Suprapubic skin (tissue), 4 donors: ENCODE measurements around the gene PRPSAP2.

Source experiments
- CTCF ChIP-seq, 2 donors: fragments of 200-600 bp in 1 of 2; fragments of 450-650 bp in 1 of 2; sonication (generic) in 1 of 2; IDR thresholded peaks; one replicate each; pipeline ENCODE4 v1.5.1; 2016 to 2019; ENCODE audit warnings: antibody characterized with exemption in 2 of 2, mild to moderate bottlenecking in 1 of 2, moderate library complexity in 1 of 2
- EP300 ChIP-seq: sonication (generic); formaldehyde crosslinking; IDR thresholded peaks from one replicate; pipeline ENCODE4 v1.6.1; 2017; ENCODE audit warnings: antibody characterized with exemption
- POLR2A ChIP-seq, 2 donors: fragments of 450-650 bp; IDR thresholded peaks; one replicate each; pipeline ENCODE4 v1.6.1; 2017; ENCODE audit warnings: antibody characterized with exemption in 2 of 2, mild to moderate bottlenecking in 2 of 2, moderate library complexity in 2 of 2
- POLR2AphosphoS5 ChIP-seq, 3 donors: sonication (generic); formaldehyde crosslinking; IDR thresholded peaks; one replicate each; pipeline ENCODE4 v1.6.1; 2017; ENCODE audit warnings: antibody characterized with exemption in 3 of 3

DNA sequence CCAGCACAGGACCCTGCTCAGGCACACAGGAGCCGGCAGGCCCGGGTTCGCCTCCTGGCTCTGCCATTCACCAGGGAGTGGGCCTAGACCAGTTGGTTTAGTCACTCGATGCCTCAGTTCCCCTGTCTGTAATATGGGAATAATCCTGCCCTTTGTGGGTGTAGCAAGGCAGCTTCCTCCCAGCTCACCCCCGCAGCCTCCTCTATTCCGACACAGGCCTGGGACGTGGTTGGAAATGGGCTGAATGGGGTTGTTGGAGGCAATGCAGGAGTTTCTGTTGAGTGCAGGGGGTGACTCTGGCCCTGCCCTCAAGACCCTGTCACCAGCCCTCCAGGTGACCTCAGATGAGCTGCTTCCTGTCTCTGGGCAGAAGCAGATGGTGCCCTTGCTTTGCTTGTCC lies 113.9 kb downstream of the PRPSAP2 start:
- TF ChIP-seq CTCF (IDR thresholded peaks at IDR 0.05) (no peak), POLR2A (IDR thresholded peaks at IDR 0.05) (no peak), POLR2AphosphoS5 (IDR thresholded peaks at IDR 0.05) (no peak), EP300 (no peak)
